Hematopoietic multipotent progenitor cell treated with erythropoietin and hydrocortisone succinate and interleukin-3 and kit ligand, for 4 days (in vitro differentiated cells): ENCODE data around the gene DEAF1.
A peak's percentile ranks its signal among the peaks of the same experiment; 100 is the strongest.

Experiments
- DNase-seq: peaks from one replicate; pipeline ENCODE4 v3.0.0-alpha.2; 2015

Gene DEAF1

GRCh38 chr11:641806-642370 is 53.1 kb downstream of the DEAF1 start:
- no peak for DNase-seq

GRCh38 chr11:640021-640706 is 54.9 kb downstream of the DEAF1 start:
- peak; percentile 26 for DNase-seq

GRCh38 chr11:639332-639955 is 55.6 kb downstream of the DEAF1 start:
- peak; percentile 47 for DNase-seq

GRCh38 chr11:638631-639331 is 56.2 kb downstream of the DEAF1 start:
- no peak for DNase-seq

- no peak for DNase-seq
These were observed 57.2 kb downstream of the DEAF1 start for GRCh38 chr11:637593-638521.

- no peak for DNase-seq
These were observed 57.8 kb downstream of the DEAF1 start for GRCh38 chr11:637333-637592.

GRCh38 chr11:636511-637332 is 58.3 kb downstream of the DEAF1 start, which contains the start of gene DRD4:
TSS of gene DRD4 (plus strand) at chr11:637269. CDS start at chr11:637305, 36 bp downstream.
- no peak for DNase-seq

GRCh38 chr11:635945-636510 is 59.0 kb downstream of the DEAF1 start:
- no peak for DNase-seq

- no peak for DNase-seq
These were observed 64.2 kb downstream of the DEAF1 start for GRCh38 chr11:630871-631270.

GRCh38 chr11:629237-629583 is 65.8 kb downstream of the DEAF1 start:
- DNase-seq, result peak; percentile 32

GRCh38 chr11:628056-628455 is 67.0 kb downstream of the DEAF1 start:
- DNase-seq, result no peak

GRCh38 chr11:627308-627576 is 67.8 kb downstream of the DEAF1 start:
- no peak for DNase-seq

GRCh38 chr11:626475-627307 is 68.3 kb downstream of the DEAF1 start, which contains the start of gene SCT:
TSS of gene SCT (minus strand) at chr11:627181. CDS start at chr11:627143, 38 bp downstream.
- DNase-seq, result no peak

GRCh38 chr11:625636-626268 is 69.3 kb downstream of the DEAF1 start:
- no peak for DNase-seq

- no peak for DNase-seq
These were observed 70.1 kb downstream of the DEAF1 start, which contains the start of gene CDHR5 for GRCh38 chr11:624705-625635. TSS of gene CDHR5 (minus strand) at chr11:624955. CDS start at chr11:624902, 53 bp downstream.

GRCh38 chr11:623999-624704 is 70.9 kb downstream of the DEAF1 start:
- DNase-seq, result no peak

- no peak for DNase-seq
These were observed 71.6 kb downstream of the DEAF1 start for GRCh38 chr11:623349-623869.

- DNase-seq, result no peak
These were observed 73.2 kb downstream of the DEAF1 start for GRCh38 chr11:621838-622237.
